Neural cell (in vitro differentiated cells): ENCODE results near the gene FOXO6.
A peak's percentile ranks its signal among the peaks of the same experiment; 100 is the strongest.

Experiments
- CTCF ChIP-seq: fragments of 450-650 bp; IDR thresholded peaks from 2 replicates; pipeline ENCODE4 v1.5.1; 2014; ENCODE audit warnings: antibody characterized with exemption, mild to moderate bottlenecking, moderate library complexity; ENCODE audit not compliant: poor library complexity, severe bottlenecking
- EP300 ChIP-seq: fragments of 450-650 bp; conservative IDR thresholded peaks from 2 replicates; pipeline ENCODE4 v1.6.1; 2014; ENCODE audit warnings: antibody characterized with exemption, mild to moderate bottlenecking, moderate library complexity; ENCODE audit not compliant: poor library complexity, severe bottlenecking
- EZH2 ChIP-seq: fragments of 200-600, 300-800 bp; shearing (Covaris generic), sonication (generic); IDR thresholded peaks from 2 replicates; pipeline ENCODE4 v1.6.1; 2014; ENCODE audit warnings: antibody characterized with exemption, low read length, borderline replicate concordance, mild to moderate bottlenecking; ENCODE audit not compliant: insufficient read depth, poor library complexity, severe bottlenecking
- POLR2AphosphoS5 ChIP-seq: IDR thresholded peaks from 2 replicates; pipeline ENCODE4 v1.6.1; 2012
- RAD21 ChIP-seq: fragments of 450-650 bp; conservative IDR thresholded peaks from 2 replicates; pipeline ENCODE4 v1.6.1; 2014; ENCODE audit warnings: antibody characterized with exemption, mild to moderate bottlenecking, moderate library complexity
- SMC3 ChIP-seq: fragments of 450-650 bp; conservative IDR thresholded peaks from 2 replicates; pipeline ENCODE4 v1.6.1; 2014; ENCODE audit warnings: antibody characterized with exemption, mild to moderate bottlenecking, moderate library complexity; ENCODE audit not compliant: poor library complexity

GRCh38 chr1:41394959-41395956 is 34.0 kb downstream of the FOXO6 start:
- no peak for TF ChIP-seq EZH2
- peak; percentile 47 for TF ChIP-seq POLR2AphosphoS5
- no peak for TF ChIP-seq RAD21
- TF ChIP-seq CTCF, result peak; percentile 62
- no peak for TF ChIP-seq SMC3
- peak; percentile 77 for TF ChIP-seq EP300
